Mammary epithelial cell (primary cell): ENCODE results near the gene AQP12A.

ENCODE experiments used
- CTCF ChIP-seq, 2 donors: IDR thresholded peaks in 1 of 2; conservative IDR thresholded peaks in 1 of 2; 2 replicates each; pipeline ENCODE4 v1.5.1; 2011 to 2012; ENCODE audit warnings: inconsistent platforms in 2 of 2, low read length in 2 of 2, mild to moderate bottlenecking in 2 of 2, control low read depth in 1 of 2, low read depth in 1 of 2; ENCODE audit not compliant: insufficient read depth in 1 of 2; ENCODE audit errors: extremely low read depth in 1 of 2
- EZH2 ChIP-seq: IDR thresholded peaks from 2 replicates; pipeline ENCODE4 v1.6.1; 2012; ENCODE audit warnings: low read length, inconsistent platforms, borderline replicate concordance

- TF ChIP-seq EZH2 (no peak), CTCF (conservative IDR thresholded peaks at IDR 0.05 in 1 of 2, IDR thresholded peaks at IDR 0.05 in 1 of 2; ENCODE audit: extremely low read depth in 1 of 2, insufficient read depth in 1 of 2, low read depth in 1 of 2, low read length in 2 of 2) (no peak)
These were observed 32.2 kb downstream of the AQP12A start for GRCh38 chr2:240723851-240724250.
